ENCODE data around the gene HHATL. TPM values are rescaled to one million over a fixed set of nuclear protein-coding genes. Genes with fewer than 3 reads are reported as not detected.

The HHATL gene
- total and polyA plus RNA-seq, 2 donors, result 1.7 to 3.7 TPM

DNA sequence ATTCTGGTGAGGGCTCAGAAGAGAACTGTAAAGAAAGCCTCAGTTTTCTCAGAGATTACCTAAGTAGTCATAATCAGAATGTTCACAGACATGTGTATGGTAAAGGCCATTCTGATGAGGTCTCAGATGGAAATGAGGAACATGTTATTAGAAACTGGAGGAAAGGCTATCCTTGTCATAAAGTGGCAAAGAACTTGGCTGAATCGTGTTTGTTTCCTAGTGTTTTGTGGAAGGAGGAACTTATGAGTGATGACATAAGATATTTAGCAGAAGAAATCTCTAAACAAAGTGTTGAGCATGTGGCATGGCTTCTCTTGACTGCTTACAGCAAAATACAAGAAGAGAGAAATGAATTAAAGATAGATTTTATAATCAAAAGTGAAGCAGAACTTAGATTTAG is 30.1 kb downstream of the HHATL start:
- no peaks in the 10 kb centered on the region for H3K4me1 ChIP-seq (ENCODE audit: control insufficient read depth in 2 of 2, insufficient read depth in 2 of 2, low read length in 2 of 2)
- no peak overlapping the region for H3K27ac ChIP-seq (ENCODE audit: low read depth in 1 of 2, low read length in 1 of 2)
- no peaks in the 10 kb centered on the region for H3K9me3 ChIP-seq (ENCODE audit: control insufficient read depth in 2 of 2, insufficient read depth in 1 of 2, low read length in 1 of 2)
- H3K36me3 ChIP-seq (ENCODE audit: control insufficient read depth in 2 of 2, insufficient read depth in 2 of 2, low read length in 1 of 2), result no peaks in the 10 kb centered on the region
- no peak overlapping the region for H3K4me3 ChIP-seq (ENCODE audit: low read length in 2 of 2)
- WGBS, result 28% methylated on average over 1 of the region's 1 CpG
- no peak for DNase-seq (ENCODE audit: low read depth in 6 of 9, low spot score in 9 of 9)
- no peaks in the 10 kb centered on the region for H3K27me3 ChIP-seq (ENCODE audit: control insufficient read depth in 2 of 2, insufficient read depth in 1 of 2, low read length in 1 of 2)

DNA sequence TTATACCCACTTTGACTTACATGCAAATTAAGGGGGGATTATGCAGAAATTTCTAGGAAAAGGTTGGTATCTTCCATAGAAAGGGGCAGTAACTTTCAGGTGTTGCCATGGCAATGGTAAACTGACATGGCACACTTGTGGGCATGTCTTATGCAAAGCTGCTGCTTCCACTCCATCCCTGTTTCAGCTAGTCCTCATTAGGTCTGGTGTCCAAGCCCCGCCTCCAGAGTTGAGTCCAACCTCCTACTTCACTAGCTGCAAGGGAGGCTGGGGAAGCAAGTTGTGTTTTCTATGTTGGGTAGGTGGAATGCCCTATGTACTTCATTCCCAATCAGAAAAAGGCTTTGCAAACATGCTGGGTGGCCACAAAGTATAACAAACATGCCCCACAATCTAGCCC is 31.9 kb downstream of the HHATL start:
- H3K9me3 ChIP-seq (ENCODE audit: control insufficient read depth in 2 of 2, insufficient read depth in 1 of 2, low read length in 1 of 2), result no peaks in the 10 kb centered on the region
- H3K36me3 ChIP-seq (ENCODE audit: control insufficient read depth in 2 of 2, insufficient read depth in 2 of 2, low read length in 1 of 2), result no peaks in the 10 kb centered on the region
- no peaks in the 10 kb centered on the region for H3K27me3 ChIP-seq (ENCODE audit: control insufficient read depth in 2 of 2, insufficient read depth in 1 of 2, low read length in 1 of 2)
- H3K4me1 ChIP-seq (ENCODE audit: control insufficient read depth in 2 of 2, insufficient read depth in 2 of 2, low read length in 2 of 2), result no peaks in the 10 kb centered on the region
- WGBS, result 92% methylated on average over 1 of the region's 1 CpG
- no peak overlapping the region for H3K27ac ChIP-seq (ENCODE audit: low read depth in 1 of 2, low read length in 1 of 2)
- no peak for DNase-seq (ENCODE audit: low read depth in 6 of 9, low spot score in 9 of 9)
- H3K4me3 ChIP-seq (ENCODE audit: low read length in 2 of 2), result no peak overlapping the region

DNA sequence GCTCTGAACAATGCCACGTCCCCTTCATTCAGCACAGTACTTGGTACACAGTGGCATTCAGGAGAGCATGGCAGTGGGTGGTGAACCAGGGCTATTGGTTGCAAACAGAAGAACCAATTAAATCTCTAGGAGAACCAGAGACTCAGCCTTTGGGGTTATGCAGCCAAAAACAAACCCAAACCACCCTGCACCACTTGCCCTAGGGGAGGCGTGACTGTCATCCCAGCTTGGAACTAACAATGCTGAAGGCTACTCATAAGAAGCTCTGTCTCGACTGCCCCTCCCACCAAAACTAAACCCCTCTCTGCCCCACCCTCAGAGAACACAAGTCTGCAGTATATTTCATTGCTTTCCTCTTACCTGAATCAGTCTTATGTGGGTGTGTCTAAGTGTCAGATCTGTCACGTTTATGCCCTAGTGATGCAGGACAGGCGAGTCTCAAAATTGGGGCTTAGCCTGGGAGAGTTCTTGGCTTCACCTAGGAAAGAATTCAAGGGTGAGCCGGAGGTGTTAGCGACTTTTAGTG is 32.5 kb downstream of the HHATL start:
- Histone ChIP-seq H3K4me3 (ENCODE audit: low read length in 2 of 2) (no peak overlapping the region), H3K9me3 (ENCODE audit: control insufficient read depth in 2 of 2, insufficient read depth in 1 of 2, low read length in 1 of 2) (no peaks in the 10 kb centered on the region), H3K27me3 (ENCODE audit: control insufficient read depth in 2 of 2, insufficient read depth in 1 of 2, low read length in 1 of 2) (no peaks in the 10 kb centered on the region), H3K27ac (ENCODE audit: low read depth in 1 of 2, low read length in 1 of 2) (no peak overlapping the region), H3K4me1 (ENCODE audit: control insufficient read depth in 2 of 2, insufficient read depth in 2 of 2, low read length in 2 of 2) (no peaks in the 10 kb centered on the region), H3K36me3 (ENCODE audit: control insufficient read depth in 2 of 2, insufficient read depth in 2 of 2, low read length in 1 of 2) (no peaks in the 10 kb centered on the region)
- 93% methylated on average over 7 of the region's 7 CpGs for WGBS
- DNase-seq (ENCODE audit: low read depth in 6 of 9, low spot score in 9 of 9), result no peak

DNA sequence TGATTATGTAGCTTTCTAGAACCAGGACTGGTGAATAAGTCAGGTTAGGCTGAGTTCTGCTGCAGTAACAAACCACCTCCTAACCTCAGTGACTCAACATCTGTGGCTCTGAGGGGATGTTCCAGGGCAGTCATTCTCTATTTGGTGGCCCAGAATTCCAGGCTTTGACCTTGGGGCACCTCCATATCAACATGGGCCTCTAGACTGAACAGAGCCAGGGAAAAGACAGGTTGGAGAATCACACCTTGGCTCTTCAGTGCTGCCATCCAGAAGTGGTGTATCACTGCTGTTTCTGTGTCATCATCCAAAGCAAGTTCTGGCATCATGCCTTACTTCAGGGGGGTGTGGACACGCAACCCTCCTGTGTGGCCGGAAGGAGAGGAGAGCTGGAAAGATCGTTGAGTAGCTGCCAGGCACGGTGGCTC is 33.8 kb downstream of the HHATL start:
- 93% methylated on average over 4 of the region's 4 CpGs for WGBS
- Histone ChIP-seq H3K36me3 (ENCODE audit: control insufficient read depth in 2 of 2, insufficient read depth in 2 of 2, low read length in 1 of 2) (no peaks in the 10 kb centered on the region), H3K9me3 (ENCODE audit: control insufficient read depth in 2 of 2, insufficient read depth in 1 of 2, low read length in 1 of 2) (no peaks in the 10 kb centered on the region), H3K27me3 (ENCODE audit: control insufficient read depth in 2 of 2, insufficient read depth in 1 of 2, low read length in 1 of 2) (no peaks in the 10 kb centered on the region), H3K4me1 (ENCODE audit: control insufficient read depth in 2 of 2, insufficient read depth in 2 of 2, low read length in 2 of 2) (no peaks in the 10 kb centered on the region), H3K27ac (ENCODE audit: low read depth in 1 of 2, low read length in 1 of 2) (no peak overlapping the region), H3K4me3 (ENCODE audit: low read length in 2 of 2) (no peak overlapping the region)
- DNase-seq (ENCODE audit: low read depth in 6 of 9, low spot score in 9 of 9), result no peak

DNA sequence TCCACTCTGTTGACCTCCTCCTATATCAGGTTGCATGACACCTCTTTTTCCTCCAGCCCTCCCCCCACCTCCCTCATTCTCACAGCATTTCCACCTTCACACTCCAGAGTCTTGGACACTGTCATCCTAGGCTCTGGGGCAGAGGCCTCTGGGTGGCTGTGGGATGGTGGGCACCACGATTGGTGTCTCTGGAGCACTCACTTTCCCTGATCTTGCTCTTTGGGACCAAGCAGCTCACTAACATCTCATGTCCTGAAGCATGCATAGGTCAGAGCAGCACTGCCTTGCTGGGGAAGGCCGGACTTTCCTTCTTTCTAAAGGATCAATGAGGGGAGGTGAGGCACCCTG is 34.2 kb downstream of the HHATL start:
- no peaks in the 10 kb centered on the region for H3K36me3 ChIP-seq (ENCODE audit: control insufficient read depth in 2 of 2, insufficient read depth in 2 of 2, low read length in 1 of 2)
- 82% methylated on average over 2 of the region's 2 CpGs for WGBS
- H3K27me3 ChIP-seq (ENCODE audit: control insufficient read depth in 2 of 2, insufficient read depth in 1 of 2, low read length in 1 of 2), result no peaks in the 10 kb centered on the region
- H3K4me3 ChIP-seq (ENCODE audit: low read length in 2 of 2), result no peak overlapping the region
- H3K9me3 ChIP-seq (ENCODE audit: control insufficient read depth in 2 of 2, insufficient read depth in 1 of 2, low read length in 1 of 2), result no peaks in the 10 kb centered on the region
- no peak overlapping the region for H3K27ac ChIP-seq (ENCODE audit: low read depth in 1 of 2, low read length in 1 of 2)
- H3K4me1 ChIP-seq (ENCODE audit: control insufficient read depth in 2 of 2, insufficient read depth in 2 of 2, low read length in 2 of 2), result no peaks in the 10 kb centered on the region
- DNase-seq (ENCODE audit: low read depth in 6 of 9, low spot score in 9 of 9), result no peak

DNA sequence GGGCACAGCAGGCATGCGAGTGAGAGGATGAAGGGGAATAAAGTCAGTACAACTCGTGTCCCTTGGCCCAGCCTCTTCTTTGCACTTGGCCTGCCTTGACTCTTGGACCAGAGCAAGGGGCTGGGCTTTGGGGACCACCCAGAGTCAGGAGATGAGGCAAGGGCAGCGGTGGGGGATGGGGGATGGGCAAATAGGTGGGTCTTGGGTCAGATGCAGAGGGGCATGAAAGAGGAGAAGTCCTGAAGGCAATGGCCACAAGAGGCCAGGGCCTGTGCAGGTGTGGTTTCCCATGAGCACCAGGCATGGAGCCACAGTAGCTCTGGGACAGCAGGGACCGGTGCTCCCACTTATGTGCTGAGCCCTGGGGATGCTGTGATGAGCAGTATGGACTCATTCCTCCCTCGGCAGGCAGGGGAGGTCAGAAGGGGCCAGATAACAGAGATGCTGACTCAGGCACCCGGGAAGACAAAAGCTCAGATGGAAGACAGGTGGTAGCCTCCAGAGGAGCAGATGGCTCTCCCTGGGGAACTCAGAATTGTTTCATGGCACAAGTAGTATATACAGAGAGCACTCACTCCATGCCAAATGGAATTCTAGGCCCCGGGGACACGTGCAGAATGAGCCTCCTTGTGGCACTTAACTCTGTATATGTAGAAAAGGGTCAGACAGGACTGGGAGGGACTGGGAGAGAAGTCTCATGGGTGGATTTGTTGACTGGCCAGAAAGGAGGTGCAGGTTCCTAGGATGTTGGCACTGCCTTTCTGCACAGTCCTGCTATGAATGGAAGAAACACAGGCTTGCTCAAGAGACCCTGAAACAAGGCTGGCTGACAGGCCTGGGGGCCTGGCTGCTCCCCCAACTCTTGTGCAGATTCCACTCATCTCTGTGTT is 34.8 kb downstream of the HHATL start:
- 78% methylated on average over 8 of the region's 8 CpGs for WGBS
- no peak overlapping the region for H3K4me3 ChIP-seq (ENCODE audit: low read length in 2 of 2)
- H3K4me1 ChIP-seq (ENCODE audit: control insufficient read depth in 2 of 2, insufficient read depth in 2 of 2, low read length in 2 of 2), result no peaks in the 10 kb centered on the region
- no peaks in the 10 kb centered on the region for H3K9me3 ChIP-seq (ENCODE audit: control insufficient read depth in 2 of 2, insufficient read depth in 1 of 2, low read length in 1 of 2)
- no peaks in the 10 kb centered on the region for H3K36me3 ChIP-seq (ENCODE audit: control insufficient read depth in 2 of 2, insufficient read depth in 2 of 2, low read length in 1 of 2)
- no peaks in the 10 kb centered on the region for H3K27me3 ChIP-seq (ENCODE audit: control insufficient read depth in 2 of 2, insufficient read depth in 1 of 2, low read length in 1 of 2)
- no peak overlapping the region for H3K27ac ChIP-seq (ENCODE audit: low read depth in 1 of 2, low read length in 1 of 2)
- DNase-seq (ENCODE audit: low read depth in 6 of 9, low spot score in 9 of 9), result no peak

DNA sequence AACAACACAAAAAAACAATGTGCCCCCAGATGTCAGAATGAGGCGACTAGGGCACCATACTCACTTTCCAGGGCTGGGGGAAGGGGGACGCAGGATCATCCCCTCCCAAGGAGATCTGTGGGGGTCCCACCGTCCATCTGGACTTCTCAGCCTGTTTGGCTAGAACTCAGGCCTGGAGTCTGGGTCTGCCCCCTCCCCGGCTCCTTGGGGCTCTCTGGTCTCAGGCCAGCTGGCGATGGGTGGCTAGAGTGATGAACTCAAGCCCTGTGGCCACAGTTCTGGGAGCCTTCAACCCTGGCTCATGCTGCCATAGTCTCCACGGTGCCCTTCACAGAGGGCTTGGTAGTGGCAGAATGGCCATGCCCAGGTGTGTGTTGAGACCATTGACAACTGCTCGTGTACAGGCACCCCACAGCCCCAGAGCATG is 35.5 kb downstream of the HHATL start:
- WGBS, result 93% methylated on average over 7 of the region's 7 CpGs
- DNase-seq (ENCODE audit: low read depth in 6 of 9, low spot score in 9 of 9), result no peak
- H3K9me3 ChIP-seq (ENCODE audit: control insufficient read depth in 2 of 2, insufficient read depth in 1 of 2, low read length in 1 of 2), result no peaks in the 10 kb centered on the region
- no peaks in the 10 kb centered on the region for H3K36me3 ChIP-seq (ENCODE audit: control insufficient read depth in 2 of 2, insufficient read depth in 2 of 2, low read length in 1 of 2)
- H3K27ac ChIP-seq (ENCODE audit: low read depth in 1 of 2, low read length in 1 of 2), result no peak overlapping the region
- no peaks in the 10 kb centered on the region for H3K4me1 ChIP-seq (ENCODE audit: control insufficient read depth in 2 of 2, insufficient read depth in 2 of 2, low read length in 2 of 2)
- H3K27me3 ChIP-seq (ENCODE audit: control insufficient read depth in 2 of 2, insufficient read depth in 1 of 2, low read length in 1 of 2), result no peaks in the 10 kb centered on the region
- H3K4me3 ChIP-seq (ENCODE audit: low read length in 2 of 2), result no peak overlapping the region

DNA sequence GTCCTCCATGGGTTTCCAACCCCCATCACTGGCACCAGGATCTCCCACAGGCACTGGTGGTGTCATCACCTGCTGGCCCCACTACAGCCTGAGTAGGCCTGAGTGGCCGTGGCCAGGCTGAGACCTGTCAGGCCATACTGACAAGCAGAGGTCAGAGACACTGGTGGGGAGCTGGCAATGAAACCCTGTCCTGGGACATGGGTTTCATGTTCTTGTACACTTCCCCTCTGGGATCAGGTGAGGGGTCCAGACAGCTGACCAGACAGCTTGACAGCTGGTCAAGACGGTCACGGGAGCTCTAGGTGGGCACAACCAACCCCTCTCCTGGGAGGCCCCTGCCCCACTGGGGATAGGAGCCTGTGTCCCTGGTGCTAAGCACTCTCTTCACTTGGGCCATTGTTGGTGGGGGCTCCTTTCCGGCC is 36.0 kb downstream of the HHATL start:
- Histone ChIP-seq H3K36me3 (ENCODE audit: control insufficient read depth in 2 of 2, insufficient read depth in 2 of 2, low read length in 1 of 2) (no peaks in the 10 kb centered on the region), H3K27ac (ENCODE audit: low read depth in 1 of 2, low read length in 1 of 2) (no peak overlapping the region), H3K4me1 (ENCODE audit: control insufficient read depth in 2 of 2, insufficient read depth in 2 of 2, low read length in 2 of 2) (no peaks in the 10 kb centered on the region), H3K4me3 (ENCODE audit: low read length in 2 of 2) (no peak overlapping the region), H3K9me3 (ENCODE audit: control insufficient read depth in 2 of 2, insufficient read depth in 1 of 2, low read length in 1 of 2) (no peaks in the 10 kb centered on the region), H3K27me3 (ENCODE audit: control insufficient read depth in 2 of 2, insufficient read depth in 1 of 2, low read length in 1 of 2) (no peaks in the 10 kb centered on the region)
- DNase-seq (ENCODE audit: low read depth in 6 of 9, low spot score in 9 of 9), result no peak
- 94% methylated on average over 4 of the region's 4 CpGs for WGBS

DNA sequence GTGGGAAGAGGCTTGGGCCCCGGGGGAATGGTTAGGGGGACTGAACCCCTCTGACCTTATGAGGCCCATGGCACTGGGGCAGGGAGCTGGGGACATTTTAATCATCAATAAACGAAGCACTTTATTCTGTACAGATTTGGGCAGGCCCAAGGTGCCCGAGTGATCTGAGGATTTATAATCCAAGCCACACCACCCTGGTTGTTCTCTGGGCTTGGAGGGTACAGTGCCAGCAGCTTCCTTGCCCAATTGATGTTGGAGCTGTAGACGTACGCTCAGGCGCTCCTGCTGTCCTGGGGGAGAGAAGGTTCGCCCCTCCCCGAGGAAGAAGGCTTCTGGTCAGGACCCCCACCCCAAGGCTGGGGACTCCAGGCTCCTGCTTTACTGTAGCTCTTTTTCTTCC is 36.6 kb downstream of the HHATL start:
- Histone ChIP-seq H3K36me3 (ENCODE audit: control insufficient read depth in 2 of 2, insufficient read depth in 2 of 2, low read length in 1 of 2) (no peaks in the 10 kb centered on the region), H3K27me3 (ENCODE audit: control insufficient read depth in 2 of 2, insufficient read depth in 1 of 2, low read length in 1 of 2) (no peaks in the 10 kb centered on the region), H3K27ac (ENCODE audit: low read depth in 1 of 2, low read length in 1 of 2) (no peak overlapping the region), H3K4me1 (ENCODE audit: control insufficient read depth in 2 of 2, insufficient read depth in 2 of 2, low read length in 2 of 2) (no peaks in the 10 kb centered on the region), H3K9me3 (ENCODE audit: control insufficient read depth in 2 of 2, insufficient read depth in 1 of 2, low read length in 1 of 2) (no peaks in the 10 kb centered on the region), H3K4me3 (ENCODE audit: low read length in 2 of 2) (no peak overlapping the region)
- no peak for DNase-seq (ENCODE audit: low read depth in 6 of 9, low spot score in 9 of 9)
- WGBS, result 96% methylated on average over 8 of the region's 8 CpGs

Measured in thymus (tissue), 11 donors.